HepG2 (cell line): ENCODE results near the gene UST. TPM values are rescaled to one million over a fixed set of nuclear protein-coding genes. Genes with fewer than 3 reads are reported as not detected.

Experiments
- ARNT2 ChIP-seq: sonication (generic); formaldehyde crosslinking; IDR thresholded peaks from 2 replicates; pipeline ENCODE4 v1.8.0; 2022; ENCODE audit warnings: mild to moderate bottlenecking, low read depth, missing genetic modification reagents, moderate library complexity
- ASH2L ChIP-seq: fragments of 300-600, 200-600 bp; sonication (generic); IDR thresholded peaks from 2 replicates; pipeline ENCODE4 v1.7.0; 2017; ENCODE audit warnings: low read depth, mild to moderate bottlenecking, moderate library complexity, mixed read lengths, low read length; ENCODE audit not compliant: insufficient read length
- BHLHE40 ChIP-seq: IDR thresholded peaks from 2 replicates; pipeline ENCODE4 v1.6.1; 2011; ENCODE audit warnings: low read length, improper control_type of control experiment
- CCAR2 ChIP-seq: fragments of 200-400 bp; formaldehyde crosslinking; optimal IDR thresholded peaks from 2 replicates; pipeline ENCODE3; 2018; ENCODE audit warnings: low read depth, mild to moderate bottlenecking, low read length, moderate library complexity
- CENPBD1 ChIP-seq: sonication (generic); formaldehyde crosslinking; IDR thresholded peaks from 2 replicates; pipeline ENCODE4 v1.8.0; 2022; ENCODE audit warnings: missing genetic modification reagents, low read depth, mild to moderate bottlenecking, borderline replicate concordance
- ELF4 ChIP-seq: sonication (generic); formaldehyde crosslinking; IDR thresholded peaks from 2 replicates; pipeline ENCODE4 v1.5.0; 2020; ENCODE audit warnings: missing genetic modification reagents, mild to moderate bottlenecking, moderate library complexity, borderline replicate concordance
- HDAC2 ChIP-seq: sonication (generic); formaldehyde crosslinking; IDR thresholded peaks from 2 replicates; pipeline ENCODE4 v1.4.0; 2020; ENCODE audit warnings: missing genetic modification reagents
- MYC ChIP-seq: sonication (generic); formaldehyde crosslinking; IDR thresholded peaks from 2 replicates; pipeline ENCODE4 v1.9.0; 2021; ENCODE audit warnings: missing genetic modification reagents, borderline replicate concordance
- SIX4 ChIP-seq: sonication (generic); formaldehyde crosslinking; IDR thresholded peaks from 2 replicates; pipeline ENCODE4 v1.4.0; 2020; ENCODE audit warnings: missing genetic modification reagents
- SMAD9 ChIP-seq: sonication (generic); formaldehyde crosslinking; IDR thresholded peaks from 2 replicates; pipeline ENCODE4 v1.5.1; 2020; ENCODE audit warnings: mild to moderate bottlenecking, missing genetic modification reagents
- SRSF4 ChIP-seq: fragments of 200-400 bp; formaldehyde crosslinking; IDR thresholded peaks from one replicate; pipeline ENCODE4 v1.6.1; 2018; ENCODE audit warnings: mild to moderate bottlenecking, low read depth, low read length, moderate library complexity; ENCODE audit not compliant: poor library complexity, severe bottlenecking
- TSC22D2 ChIP-seq: sonication (generic); formaldehyde crosslinking; IDR thresholded peaks from 2 replicates; pipeline ENCODE4 v1.5.1; 2020; ENCODE audit warnings: missing genetic modification reagents, mild to moderate bottlenecking, borderline replicate concordance
- ZBTB7B ChIP-seq: sonication (generic); formaldehyde crosslinking; IDR thresholded peaks from 2 replicates; pipeline ENCODE4 v1.4.0; 2020; ENCODE audit warnings: missing genetic modification reagents
- ZNF17 ChIP-seq: sonication (generic); formaldehyde crosslinking; IDR thresholded peaks from 2 replicates; pipeline ENCODE4 v1.5.0; 2020; ENCODE audit warnings: mild to moderate bottlenecking, missing genetic modification reagents
- ZNF333 ChIP-seq: sonication (generic); formaldehyde crosslinking; IDR thresholded peaks from 2 replicates; pipeline ENCODE4 v1.4.0; 2020; ENCODE audit warnings: mild to moderate bottlenecking, missing genetic modification reagents, borderline replicate concordance
- ZNF335 ChIP-seq: sonication (generic); formaldehyde crosslinking; IDR thresholded peaks from 2 replicates; pipeline ENCODE4 v1.4.0; 2020; ENCODE audit warnings: missing genetic modification reagents
- ZNF550 ChIP-seq: sonication (generic); formaldehyde crosslinking; IDR thresholded peaks from 2 replicates; pipeline ENCODE4 v1.4.0; 2020; ENCODE audit warnings: mild to moderate bottlenecking, missing genetic modification reagents, borderline replicate concordance
- ZNF615 ChIP-seq: sonication (generic); formaldehyde crosslinking; IDR thresholded peaks from 2 replicates; pipeline ENCODE4 v1.5.0; 2020; ENCODE audit warnings: mild to moderate bottlenecking, missing genetic modification reagents, borderline replicate concordance
- ZNF891 ChIP-seq: sonication (generic); formaldehyde crosslinking; IDR thresholded peaks from 2 replicates; pipeline ENCODE4 v1.5.0; 2020; ENCODE audit warnings: mild to moderate bottlenecking, missing genetic modification reagents
- polyA plus RNA-seq, 8 experiments: library from polyadenylated mRNA; depleted of rRNA in 3 of 8; stranded (reverse) in 7 of 8; unstranded in 1 of 8; fragments of >200 nt; fragmentation: Illumina TruSeq in 4 of 8; extraction: Trizol in 4 of 8; gene quantifications; 2 replicates each; pipeline versions ENCODE4 v1.2.1 to v1.2.3, GENCODE V29; 2011 to 2016; ENCODE audit warnings: low read depth in 4 of 8, missing spikeins in 1 of 8, mixed read lengths in 1 of 8; ENCODE audit not compliant: insufficient read depth in 1 of 8
- total RNA-seq, 5 experiments: library from RNA; depleted of rRNA; stranded (reverse); fragments of >200 nt; fragmentation: Illumina TruSeq; extraction: Trizol; gene quantifications; 2 replicates each; pipeline ENCODE4 v1.2.3, GENCODE V29; 2016; ENCODE audit warnings: low read depth in 1 of 5
- TF ChIP-seq, protein P1 (sequence below), 2 experiments: sonication (generic) in 1 of 2; formaldehyde crosslinking in 1 of 2; IDR thresholded peaks; 2 replicates each; pipeline versions ENCODE4 v1.4.0 to v1.6.1; 2016 to 2020; ENCODE audit warnings: borderline replicate concordance in 1 of 2, low read depth in 1 of 2, mild to moderate bottlenecking in 1 of 2, missing genetic modification reagents in 1 of 2
- TF ChIP-seq, protein P2 (sequence below): sonication (generic); formaldehyde crosslinking; IDR thresholded peaks from 2 replicates; pipeline ENCODE4 v1.4.0; 2020; ENCODE audit warnings: mild to moderate bottlenecking, low read depth, missing genetic modification reagents
- TF ChIP-seq, protein P3 (sequence below): sonication (generic); formaldehyde crosslinking; IDR thresholded peaks from 2 replicates; pipeline ENCODE4 v1.5.0; 2020; ENCODE audit warnings: mild to moderate bottlenecking, missing genetic modification reagents, borderline replicate concordance

UST gene
- total and polyA plus RNA-seq, 2 of the 13 experiments (the other 11 are each of a cell fraction or from before 2014, with no cell fraction given): 0.27 TPM; not detected in 1

- TF ChIP-seq, protein P1, sequence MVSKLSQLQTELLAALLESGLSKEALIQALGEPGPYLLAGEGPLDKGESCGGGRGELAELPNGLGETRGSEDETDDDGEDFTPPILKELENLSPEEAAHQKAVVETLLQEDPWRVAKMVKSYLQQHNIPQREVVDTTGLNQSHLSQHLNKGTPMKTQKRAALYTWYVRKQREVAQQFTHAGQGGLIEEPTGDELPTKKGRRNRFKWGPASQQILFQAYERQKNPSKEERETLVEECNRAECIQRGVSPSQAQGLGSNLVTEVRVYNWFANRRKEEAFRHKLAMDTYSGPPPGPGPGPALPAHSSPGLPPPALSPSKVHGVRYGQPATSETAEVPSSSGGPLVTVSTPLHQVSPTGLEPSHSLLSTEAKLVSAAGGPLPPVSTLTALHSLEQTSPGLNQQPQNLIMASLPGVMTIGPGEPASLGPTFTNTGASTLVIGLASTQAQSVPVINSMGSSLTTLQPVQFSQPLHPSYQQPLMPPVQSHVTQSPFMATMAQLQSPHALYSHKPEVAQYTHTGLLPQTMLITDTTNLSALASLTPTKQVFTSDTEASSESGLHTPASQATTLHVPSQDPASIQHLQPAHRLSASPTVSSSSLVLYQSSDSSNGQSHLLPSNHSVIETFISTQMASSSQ (IDR thresholded peaks at IDR 0.05; ENCODE audit: low read depth): no peak
- TF ChIP-seq, protein P1 (CRISPR knock-in tag; IDR thresholded peaks at IDR 0.05; ENCODE audit: borderline replicate concordance): no peak
- TF ChIP-seq CENPBD1 (CRISPR knock-in tag) (no peak), ARNT2 (CRISPR knock-in tag) (no peak), SRSF4 (no peak), ZNF333 (CRISPR knock-in tag) (no peak), ZNF891 (CRISPR knock-in tag) (no peak), TSC22D2 (CRISPR knock-in tag) (peak; percentile 86; the same call in 1 of the 2 replicates), BHLHE40 (no peak), MYC (no peak), ZNF550 (no peak), CCAR2 (no peak), ASH2L (no peak), HDAC2 (CRISPR knock-in tag) (0 out of 2 replicates have a peak, but pooled peaks have one; percentile 26), ZNF17 (no peak), SMAD9 (CRISPR knock-in tag) (no peak), ZNF335 (CRISPR knock-in tag) (no peak), ZBTB7B (no peak), ELF4 (CRISPR knock-in tag) (no peak), SIX4 (CRISPR knock-in tag) (no peak), ZNF615 (CRISPR knock-in tag) (no peak)
- TF ChIP-seq, protein P2, sequence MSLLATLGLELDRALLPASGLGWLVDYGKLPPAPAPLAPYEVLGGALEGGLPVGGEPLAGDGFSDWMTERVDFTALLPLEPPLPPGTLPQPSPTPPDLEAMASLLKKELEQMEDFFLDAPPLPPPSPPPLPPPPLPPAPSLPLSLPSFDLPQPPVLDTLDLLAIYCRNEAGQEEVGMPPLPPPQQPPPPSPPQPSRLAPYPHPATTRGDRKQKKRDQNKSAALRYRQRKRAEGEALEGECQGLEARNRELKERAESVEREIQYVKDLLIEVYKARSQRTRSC (CRISPR knock-in tag): no peak
- TF ChIP-seq, protein P3, sequence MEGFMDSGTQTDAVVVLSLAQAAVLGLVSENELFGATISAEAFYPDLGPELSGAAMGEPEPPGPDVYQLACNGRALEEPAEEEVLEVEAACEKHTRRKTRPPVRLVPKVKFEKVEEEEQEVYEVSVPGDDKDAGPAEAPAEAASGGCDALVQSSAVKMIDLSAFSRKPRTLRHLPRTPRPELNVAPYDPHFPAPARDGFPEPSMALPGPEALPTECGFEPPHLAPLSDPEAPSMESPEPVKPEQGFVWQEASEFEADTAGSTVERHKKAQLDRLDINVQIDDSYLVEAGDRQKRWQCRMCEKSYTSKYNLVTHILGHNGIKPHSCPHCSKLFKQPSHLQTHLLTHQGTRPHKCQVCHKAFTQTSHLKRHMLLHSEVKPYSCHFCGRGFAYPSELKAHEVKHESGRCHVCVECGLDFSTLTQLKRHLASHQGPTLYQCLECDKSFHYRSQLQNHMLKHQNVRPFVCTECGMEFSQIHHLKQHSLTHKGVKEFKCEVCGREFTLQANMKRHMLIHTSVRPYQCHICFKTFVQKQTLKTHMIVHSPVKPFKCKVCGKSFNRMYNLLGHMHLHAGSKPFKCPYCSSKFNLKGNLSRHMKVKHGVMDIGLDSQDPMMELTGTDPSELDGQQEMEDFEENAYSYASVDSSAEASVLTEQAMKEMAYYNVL (CRISPR knock-in tag): no peak
Measured at GRCh38 chr6:148947621-148948444, 201.0 kb downstream of the UST start (continued).
